ENCODE data around the gene STK32A. TPM values are rescaled to one million over a fixed set of nuclear protein-coding genes. Genes with fewer than 3 reads are reported as not detected.

STK32A gene
- total RNA-seq, 1 donor from 2014 or later: 5.3 TPM

GRCh38 chr5:147303251-147303650, 68.4 kb downstream of the STK32A start:
- TF ChIP-seq, protein P1, sequence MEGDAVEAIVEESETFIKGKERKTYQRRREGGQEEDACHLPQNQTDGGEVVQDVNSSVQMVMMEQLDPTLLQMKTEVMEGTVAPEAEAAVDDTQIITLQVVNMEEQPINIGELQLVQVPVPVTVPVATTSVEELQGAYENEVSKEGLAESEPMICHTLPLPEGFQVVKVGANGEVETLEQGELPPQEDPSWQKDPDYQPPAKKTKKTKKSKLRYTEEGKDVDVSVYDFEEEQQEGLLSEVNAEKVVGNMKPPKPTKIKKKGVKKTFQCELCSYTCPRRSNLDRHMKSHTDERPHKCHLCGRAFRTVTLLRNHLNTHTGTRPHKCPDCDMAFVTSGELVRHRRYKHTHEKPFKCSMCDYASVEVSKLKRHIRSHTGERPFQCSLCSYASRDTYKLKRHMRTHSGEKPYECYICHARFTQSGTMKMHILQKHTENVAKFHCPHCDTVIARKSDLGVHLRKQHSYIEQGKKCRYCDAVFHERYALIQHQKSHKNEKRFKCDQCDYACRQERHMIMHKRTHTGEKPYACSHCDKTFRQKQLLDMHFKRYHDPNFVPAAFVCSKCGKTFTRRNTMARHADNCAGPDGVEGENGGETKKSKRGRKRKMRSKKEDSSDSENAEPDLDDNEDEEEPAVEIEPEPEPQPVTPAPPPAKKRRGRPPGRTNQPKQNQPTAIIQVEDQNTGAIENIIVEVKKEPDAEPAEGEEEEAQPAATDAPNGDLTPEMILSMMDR (conservative IDR thresholded peaks at IDR 0.05): no peak
- Mint-ChIP-seq H3K27me3 (no peaks in the 10 kb centered on the region), H3K27ac (no peak overlapping the region), H3K36me3 (no peaks in the 10 kb centered on the region), H3K4me3 (no peak overlapping the region), H3K9me3 (no peaks in the 10 kb centered on the region), H3K4me1 (ENCODE audit: unreplicated experiment) (no peaks in the 10 kb centered on the region)
- DNase-seq (ENCODE audit: extremely low spot score, unreplicated experiment): no peak

DNA sequence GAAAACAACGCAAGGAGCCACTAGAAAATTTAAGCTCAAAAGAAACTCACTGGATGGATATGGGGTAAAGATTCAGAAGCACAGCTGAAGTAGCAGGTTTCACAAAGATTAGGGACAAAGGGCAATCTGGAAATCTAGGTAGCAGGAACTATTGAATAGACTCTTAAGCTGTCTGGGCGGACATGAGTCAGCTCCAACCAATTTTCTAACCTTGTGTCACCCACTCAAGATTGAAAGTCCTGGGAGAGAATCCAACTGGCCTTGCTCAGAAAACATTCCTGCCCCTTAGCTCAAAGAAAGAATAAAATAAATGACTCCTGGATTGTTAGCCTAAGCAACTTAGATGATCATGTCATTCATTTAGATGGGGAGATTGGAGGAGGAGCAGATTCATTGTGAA, 69.2 kb downstream of the STK32A start:
- H3K9me3 Mint-ChIP-seq: no peaks in the 10 kb centered on the region
- H3K27ac Mint-ChIP-seq: no peak overlapping the region
- no peaks in the 10 kb centered on the region for H3K27me3 Mint-ChIP-seq
- no peaks in the 10 kb centered on the region for H3K36me3 Mint-ChIP-seq
- no peak overlapping the region for H3K4me3 Mint-ChIP-seq
- no peaks in the 10 kb centered on the region for H3K4me1 Mint-ChIP-seq (ENCODE audit: unreplicated experiment)
- TF ChIP-seq, protein P1 (conservative IDR thresholded peaks at IDR 0.05): no peak
- no peak for DNase-seq (ENCODE audit: extremely low spot score, unreplicated experiment)

- TF ChIP-seq, protein P1 (conservative IDR thresholded peaks at IDR 0.05): no peak
- Mint-ChIP-seq H3K27ac (no peak overlapping the region), H3K4me3 (no peak overlapping the region), H3K36me3 (no peaks in the 10 kb centered on the region), H3K4me1 (ENCODE audit: unreplicated experiment) (no peaks in the 10 kb centered on the region), H3K9me3 (no peaks in the 10 kb centered on the region), H3K27me3 (no peaks in the 10 kb centered on the region)
- no peak for DNase-seq (ENCODE audit: extremely low spot score, unreplicated experiment)
Measured at GRCh38 chr5:147305147-147305546, 70.3 kb downstream of the STK32A start.

DNA sequence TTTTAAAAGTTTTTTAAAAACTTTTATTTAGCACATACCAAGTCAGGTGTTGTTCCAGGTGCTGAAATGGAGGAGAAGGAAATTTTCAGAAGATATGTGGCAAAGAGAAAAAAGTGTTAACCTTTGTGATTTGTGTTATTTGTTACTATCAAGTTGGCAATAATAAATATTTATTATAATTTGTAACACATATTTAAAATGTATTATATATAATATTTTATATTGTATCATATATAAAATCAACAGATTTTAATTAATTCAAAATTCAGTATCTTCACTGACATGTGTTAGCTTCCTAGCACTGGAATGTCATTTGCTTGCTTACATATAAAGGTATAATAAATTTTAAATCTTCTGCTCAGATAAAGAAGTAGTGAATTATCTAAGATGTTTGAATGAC, 71.5 kb downstream of the STK32A start:
- TF ChIP-seq, protein P1 (conservative IDR thresholded peaks at IDR 0.05): no peak
- H3K9me3 Mint-ChIP-seq: no peaks in the 10 kb centered on the region
- no peaks in the 10 kb centered on the region for H3K27me3 Mint-ChIP-seq
- H3K27ac Mint-ChIP-seq: no peak overlapping the region
- no peak overlapping the region for H3K4me3 Mint-ChIP-seq
- H3K4me1 Mint-ChIP-seq (ENCODE audit: unreplicated experiment): no peaks in the 10 kb centered on the region
- no peak for DNase-seq (ENCODE audit: extremely low spot score, unreplicated experiment)
- no peaks in the 10 kb centered on the region for H3K36me3 Mint-ChIP-seq

DNA sequence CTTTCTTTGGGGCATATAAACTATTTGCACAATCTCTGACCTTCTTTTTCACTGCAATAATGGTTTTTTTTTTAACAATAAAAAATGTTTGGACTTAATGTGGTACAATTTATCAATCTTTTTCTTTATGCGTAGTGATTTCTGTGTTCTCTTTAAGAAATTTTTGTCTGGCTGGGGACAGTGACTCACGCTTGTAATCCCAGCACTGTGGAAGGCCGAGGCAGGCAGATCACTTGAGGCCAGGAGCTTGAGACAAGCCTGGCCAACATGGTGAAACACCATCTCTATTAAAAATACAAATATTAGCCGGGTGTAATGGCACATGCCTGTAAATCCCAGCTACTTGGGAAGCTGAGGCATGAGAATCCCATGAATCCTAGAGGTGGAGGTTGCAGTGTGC, 72.3 kb downstream of the STK32A start:
- no peak overlapping the region for H3K27ac Mint-ChIP-seq
- H3K4me3 Mint-ChIP-seq: no peak overlapping the region
- H3K9me3 Mint-ChIP-seq: no peaks in the 10 kb centered on the region
- H3K4me1 Mint-ChIP-seq (ENCODE audit: unreplicated experiment): no peaks in the 10 kb centered on the region
- no peak for DNase-seq (ENCODE audit: extremely low spot score, unreplicated experiment)
- H3K36me3 Mint-ChIP-seq: no peaks in the 10 kb centered on the region
- TF ChIP-seq, protein P1 (conservative IDR thresholded peaks at IDR 0.05): no peak
- no peaks in the 10 kb centered on the region for H3K27me3 Mint-ChIP-seq

- no peak overlapping the region for H3K27ac Mint-ChIP-seq
- H3K4me1 Mint-ChIP-seq (ENCODE audit: unreplicated experiment): no peaks in the 10 kb centered on the region
- no peaks in the 10 kb centered on the region for H3K36me3 Mint-ChIP-seq
- no peaks in the 10 kb centered on the region for H3K9me3 Mint-ChIP-seq
- TF ChIP-seq, protein P1 (conservative IDR thresholded peaks at IDR 0.05): no peak
- no peak for DNase-seq (ENCODE audit: extremely low spot score, unreplicated experiment)
- H3K27me3 Mint-ChIP-seq: no peaks in the 10 kb centered on the region
- H3K4me3 Mint-ChIP-seq: no peak overlapping the region
Measured at GRCh38 chr5:147309621-147310020, 74.8 kb downstream of the STK32A start.
